PC-3 (cell line): ENCODE data around the gene MGP. TPM values are rescaled to one million over a fixed set of nuclear protein-coding genes. Genes with fewer than 3 reads are reported as not detected.

Experiments
- ATAC-seq: fragments of 200-7000 bp; cut with Tn5 transposase; 2 replicates; pipeline ENCODE4 v1.9.1; 2020; ENCODE audit warnings: mild to moderate bottlenecking, moderate library complexity
- BruUV-seq: library from RNA; stranded (reverse); fragments of 400-500 nt; replicated peaks from 2 replicates; lab custom pipeline; 2021; lab: Mats Ljungman, UMichigan
- CTCF ChIA-PET: fragments of 300-600 bp; sonication (Branson Sonifier 250); formaldehyde crosslinking; loops from one replicate; lab custom pipeline; 2022; ENCODE audit warnings: antibody characterized with exemption; lab: Charles Lee
- POLR2A ChIA-PET: fragments of 300-600 bp; sonication (Branson Sonifier 250); formaldehyde crosslinking; loops from one replicate; lab custom pipeline; 2022; ENCODE audit warnings: antibody characterized with exemption; ENCODE audit not compliant: unreplicated experiment; lab: Charles Lee
- DNase-seq: peaks from one replicate; pipeline ENCODE4 v3.0.0-alpha.2; 2015
- H2AFZ ChIP-seq: fragments of 300-600 bp; sonication (generic); 2 replicates; pipeline ENCODE4 v1.6.0; 2016; ENCODE audit warnings: antibody characterized with exemption, low read length
- H3F3A ChIP-seq: fragments of 300-600 bp; sonication (generic); one replicate; pipeline ENCODE4 v1.6.0; 2017; ENCODE audit warnings: antibody characterized with exemption, low read length, control low read depth, mild to moderate bottlenecking; ENCODE audit not compliant: unreplicated experiment
- H3K27ac ChIP-seq: fragments of 300-600 bp; sonication (generic); 2 replicates; pipeline ENCODE4 v1.5.1; 2016; ENCODE audit warnings: mild to moderate bottlenecking, low read length
- H3K27me3 ChIP-seq: fragments of 300-600 bp; sonication (generic); 2 replicates; pipeline ENCODE4 v1.6.1; 2016; ENCODE audit warnings: low read length, mixed read lengths
- H3K36me3 ChIP-seq: fragments of 300-600 bp; sonication (generic); 2 replicates; pipeline ENCODE4 v1.6.1; 2016; ENCODE audit warnings: low read depth, mixed run types, low read length, mixed read lengths
- H3K4me1 ChIP-seq: fragments of 300-600 bp; sonication (generic); 2 replicates; pipeline ENCODE4 v1.5.1; 2016; ENCODE audit warnings: low read length; ENCODE audit not compliant: insufficient read depth
- H3K4me2 ChIP-seq: fragments of 300-600 bp; sonication (generic); 2 replicates; pipeline ENCODE4 v1.6.0; 2016; ENCODE audit warnings: low read length
- H3K4me3 ChIP-seq: fragments of 300-600 bp; sonication (generic); 2 replicates; pipeline ENCODE4 v1.5.1; 2016; ENCODE audit warnings: mild to moderate bottlenecking, low read length, mixed read lengths
- H3K79me2 ChIP-seq: fragments of 300-600 bp; sonication (generic); 2 replicates; pipeline ENCODE4 v1.6.1; 2017; ENCODE audit warnings: low read length, mixed read lengths
- H3K9ac ChIP-seq: fragments of 300-600 bp; sonication (generic); 2 replicates; pipeline ENCODE4 v1.6.0; 2016; ENCODE audit warnings: mild to moderate bottlenecking, low read length
- H3K9me2 ChIP-seq: fragments of 300-600 bp; sonication (generic); replicated peaks from 2 replicates; pipeline ENCODE4 v1.6.1; 2016; ENCODE audit warnings: mixed run types, low read length, mixed read lengths
- H3K9me3 ChIP-seq: fragments of 300-600 bp; sonication (generic); 2 replicates; pipeline ENCODE4 v1.6.1; 2016; ENCODE audit warnings: low read length, mixed read lengths
- H4K20me1 ChIP-seq: fragments of 300-600 bp; sonication (generic); 2 replicates; pipeline ENCODE4 v1.6.1; 2016; ENCODE audit warnings: low read length, mixed read lengths
- CTCF ChIP-seq: fragments of 300-600 bp; sonication (generic); conservative IDR thresholded peaks from 2 replicates; pipeline ENCODE4 v1.5.1; 2017; ENCODE audit warnings: antibody characterized with exemption, low read depth, mild to moderate bottlenecking, low read length
- EZH2 ChIP-seq: fragments of 300-600 bp; sonication (generic); IDR thresholded peaks from one replicate; pipeline ENCODE4 v1.6.1; 2017; ENCODE audit warnings: antibody characterized with exemption, mild to moderate bottlenecking, low read length; ENCODE audit not compliant: unreplicated experiment
- EZH2phosphoT487 ChIP-seq: fragments of 300-600 bp; sonication (generic); IDR thresholded peaks from 2 replicates; pipeline ENCODE4 v1.6.1; 2018; ENCODE audit warnings: mild to moderate bottlenecking, antibody characterized with exemption, low read length, borderline replicate concordance
- intact Hi-C: fragments of 100-400 bp; cut with micrococcal nuclease; formaldehyde crosslinking; loops from 2 replicates; pipeline ENCODE4 v1.9.0; 2023
- total RNA-seq: library from RNA; depleted of rRNA; stranded (reverse); fragments of >200 nt; gene quantifications from 2 replicates; pipeline ENCODE4 v1.2.3, GENCODE V29; 2014

The MGP gene
- total RNA-seq, 1 experiment from 2014 or later: 0.22 TPM

GRCh38 chr12:14892726-14893505 is 7.3 kb upstream of the MGP start:
- H3K36me3 ChIP-seq: no peaks in the 10 kb centered on the region
- POLR2A ChIA-PET: no interaction called here
- DNase-seq (peak; percentile 30), ATAC-seq (no peak)
- no peaks in the 10 kb centered on the region for H3F3A ChIP-seq
- no peak overlapping the region for H3K4me2 ChIP-seq
- H3K27ac ChIP-seq: no peak overlapping the region
- CTCF ChIA-PET: no interaction called here
- no peaks in the 10 kb centered on the region for H4K20me1 ChIP-seq
- no peaks in the 10 kb centered on the region for H3K9me2 ChIP-seq
- no peak overlapping the region for H3K9ac ChIP-seq
- no peak overlapping the region for H2AFZ ChIP-seq
- H3K79me2 ChIP-seq: no peaks in the 10 kb centered on the region
- no TSS peak for BruUV-seq
- H3K4me3 ChIP-seq: no peak overlapping the region
- intact Hi-C loops: no loop called here
- TF ChIP-seq CTCF (0 out of 2 replicates have a peak, but pooled peaks have one; percentile 33), EZH2phosphoT487 (no peak), EZH2 (no peak)
- no peaks in the 10 kb centered on the region for H3K4me1 ChIP-seq
- no peaks in the 10 kb centered on the region for H3K27me3 ChIP-seq
- no peaks in the 10 kb centered on the region for H3K9me3 ChIP-seq

- H3F3A ChIP-seq: no peaks in the 10 kb centered on the region
- no peak for ATAC-seq
- intact Hi-C loops: no loop called here
- no peak overlapping the region for H2AFZ ChIP-seq
- H3K9me2 ChIP-seq: no peaks in the 10 kb centered on the region
- no peak overlapping the region for H3K4me2 ChIP-seq
- H3K27ac ChIP-seq: no peak overlapping the region
- H3K9ac ChIP-seq: no peak overlapping the region
- no peaks in the 10 kb centered on the region for H4K20me1 ChIP-seq
- H3K4me3 ChIP-seq: no peak overlapping the region
- no peak for DNase-seq
- H3K36me3 ChIP-seq: no peaks in the 10 kb centered on the region
- TF ChIP-seq EZH2phosphoT487 (no peak), EZH2 (no peak), CTCF (no peak)
- CTCF ChIA-PET: no interaction called here
- H3K4me1 ChIP-seq: peaks cover 14% of the 10 kb centered on the region
- H3K79me2 ChIP-seq: no peaks in the 10 kb centered on the region
- H3K9me3 ChIP-seq: no peaks in the 10 kb centered on the region
- H3K27me3 ChIP-seq: no peaks in the 10 kb centered on the region
- POLR2A ChIA-PET: no interaction called here
- no TSS peak for BruUV-seq
Measured at GRCh38 chr12:14890701-14891100, 5.0 kb upstream of the MGP start.

GRCh38 chr12:14886271-14886670 is 617 bp upstream of the MGP start:
- peak; percentile 39 for DNase-seq
- CTCF ChIA-PET: no interaction called here
- Histone ChIP-seq H3K79me2 (no peaks in the 10 kb centered on the region), H3K4me1 (peaks cover 29% of the 10 kb centered on the region), H3K27me3 (no peaks in the 10 kb centered on the region), H3K27ac (no peak overlapping the region), H4K20me1 (no peaks in the 10 kb centered on the region), H3K9ac (no peak overlapping the region), H3K9me2 (no peaks in the 10 kb centered on the region), H3K4me3 (no peak overlapping the region), H3K4me2 (peak overlapping the region; percentile 65), H3K36me3 (no peaks in the 10 kb centered on the region), H2AFZ (no peak overlapping the region), H3F3A (no peaks in the 10 kb centered on the region), H3K9me3 (no peaks in the 10 kb centered on the region)
- TF ChIP-seq CTCF (no peak), EZH2 (no peak), EZH2phosphoT487 (no peak)
- intact Hi-C loops: loop anchor here (5.0 kb wide), 1 partner anchor 39 kb away; no protein-coding TSS in a partner anchor
- ATAC-seq: no peak
- BruUV-seq: no TSS peak
- POLR2A ChIA-PET: no interaction called here
